Central memory CD8-positive, alpha-beta T cell (primary cell): Measurements from ENCODE around the gene FSTL5.

Source experiments
- ATAC-seq: fragments of 150-1000 bp; cut with Tn5 transposase; replicated peaks from 2 replicates; pipeline ENCODE4 v1.10.0; 2022; ENCODE audit warnings: mild to moderate bottlenecking, moderate FRiP score, moderate number of reproducible peaks; ENCODE audit not compliant: poor library complexity, severe bottlenecking; ENCODE audit errors: extremely low read depth
- DNase-seq, 2 donors: peaks; one replicate each; pipeline ENCODE4 v3.0.0; 2021; ENCODE audit warnings: low spot score in 2 of 2
- H3K27ac Mint-ChIP-seq: one replicate; pipeline ENCODE4 v1.8.0; 2022; ENCODE audit warnings: low read depth, mild to moderate bottlenecking, moderate library complexity, mixed read lengths
- H3K27me3 Mint-ChIP-seq: one replicate; pipeline ENCODE4 v1.8.0; 2022; ENCODE audit warnings: mixed read lengths
- H3K36me3 Mint-ChIP-seq: one replicate; pipeline ENCODE4 v1.8.0; 2022; ENCODE audit warnings: mild to moderate bottlenecking, moderate library complexity, mixed read lengths; ENCODE audit not compliant: insufficient read depth
- H3K4me1 Mint-ChIP-seq: one replicate; pipeline ENCODE4 v1.8.0; 2022; ENCODE audit warnings: mixed read lengths
- H3K4me3 Mint-ChIP-seq: one replicate; pipeline ENCODE4 v1.8.0; 2022; ENCODE audit warnings: mild to moderate bottlenecking, moderate library complexity, mixed read lengths
- H3K9me3 Mint-ChIP-seq: one replicate; pipeline ENCODE4 v1.8.0; 2022; ENCODE audit warnings: mixed read lengths

The FSTL5 gene

GRCh38 chr4:161336016-161336530, 827.7 kb downstream of the FSTL5 start:
- Mint-ChIP-seq H3K27me3 (no peaks in the 10 kb centered on the region), H3K27ac (no peak overlapping the region), H3K36me3 (no peaks in the 10 kb centered on the region), H3K9me3 (peaks cover 6% of the 10 kb centered on the region), H3K4me3 (no peak overlapping the region), H3K4me1 (no peaks in the 10 kb centered on the region)
- no peak for ATAC-seq
- no peak for DNase-seq
